BLaER1 treated with 17β-estradiol and CSF1 and Interleukin-3, amounts not matched to agents 10 nM and 100 nM (cell line): Measurements from ENCODE around the gene MAN1C1.

Experiments used
- H3K27ac ChIP-seq, 11 experiments: shearing (Covaris generic); formaldehyde crosslinking; 2 replicates each; pipeline ENCODE4 v1.8.1; 2022
- H3K27me3 ChIP-seq, 11 experiments: shearing (Covaris generic); formaldehyde crosslinking; 2 replicates each; pipeline ENCODE4 v1.8.1; 2022
- H3K36me3 ChIP-seq, 11 experiments: shearing (Covaris generic); formaldehyde crosslinking; 2 replicates each; pipeline ENCODE4 v1.8.1; 2022
- H3K4me1 ChIP-seq, 10 experiments: shearing (Covaris generic); formaldehyde crosslinking; 2 replicates each; pipeline ENCODE4 v1.8.1; 2022
- H3K4me2 ChIP-seq, 11 experiments: shearing (Covaris generic); formaldehyde crosslinking; 2 replicates each; pipeline ENCODE4 v1.8.1; 2022
- H3K4me3 ChIP-seq, 10 experiments: shearing (Covaris generic); formaldehyde crosslinking; 2 replicates each; pipeline ENCODE4 v1.8.1; 2022
- H3K9ac ChIP-seq, 11 experiments: shearing (Covaris generic); formaldehyde crosslinking; 2 replicates each; pipeline ENCODE4 v1.8.1; 2022
- H3K9me3 ChIP-seq, 11 experiments: shearing (Covaris generic); formaldehyde crosslinking; replicated peaks in 1 of 11; 2 replicates each; pipeline ENCODE4 v1.8.1; 2022
- H4K20me1 ChIP-seq, 11 experiments: shearing (Covaris generic); formaldehyde crosslinking; 2 replicates each; pipeline ENCODE4 v1.8.1; 2022
- Cebpa-rat ChIP-seq, 11 experiments: shearing (Covaris generic); IDR thresholded peaks; 2 replicates each; pipeline ENCODE4 v1.8.1; 2022

The MAN1C1 gene

DNA sequence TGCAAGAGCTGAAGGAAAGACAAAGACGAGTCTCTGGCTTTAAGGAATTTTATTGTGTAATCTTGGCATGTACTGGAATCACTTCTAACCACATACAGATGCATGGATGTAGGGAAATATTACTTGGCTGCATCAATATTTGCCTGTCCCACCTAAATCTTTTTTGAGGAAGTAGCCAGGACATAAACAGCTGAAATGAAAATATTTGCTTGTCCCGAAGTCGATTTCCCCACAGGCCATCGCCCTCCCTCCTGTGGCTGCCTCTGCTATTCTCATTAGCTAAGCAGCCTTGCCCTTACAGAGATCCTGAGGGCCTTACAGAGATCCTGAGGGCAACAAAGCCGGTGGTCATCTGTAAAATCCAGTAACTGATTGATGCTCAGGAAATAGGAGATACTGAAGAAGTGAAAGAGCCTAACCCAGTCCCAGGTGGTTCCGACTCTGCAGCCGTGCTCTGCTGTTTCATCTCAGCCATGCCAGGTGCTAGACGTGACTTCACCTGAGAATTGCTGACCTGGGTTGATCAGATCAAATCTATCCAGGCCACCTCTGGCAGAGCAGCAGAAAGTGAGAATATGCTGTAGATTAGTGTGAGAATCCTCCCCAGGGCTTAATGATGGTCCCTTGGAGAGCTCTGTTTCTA is 25.5 kb downstream of the MAN1C1 start:
- H3K9ac ChIP-seq: no peak overlapping the region

GRCh38 chr1:25642574-25643108 is 26.1 kb downstream of the MAN1C1 start:
- Histone ChIP-seq H3K4me1 (peaks cover 15 to 40% (median 27%) of the 10 kb centered on the region in 10 experiments), H3K9ac (no peak overlapping the region), H3K36me3 (peaks cover 0 to 4% (median 0%) of the 10 kb centered on the region in 11 experiments; a peak in 2 of 22 replicates), H3K27me3 (peaks cover 66 to 92% (median 81%) of the 10 kb centered on the region in 11 experiments), H3K4me3 (no peak overlapping the region), H4K20me1 (peaks cover 18 to 71% (median 31%) of the 10 kb centered on the region in 11 experiments; a peak in 18 of 22 replicates), H3K4me2 (peak overlapping the region; percentile 58 to 86 (median 70)), H3K9me3 (peaks cover 22 to 37% (median 30%) of the 10 kb centered on the region in 11 experiments), H3K27ac (no peak overlapping the region)
- no peak for TF ChIP-seq Cebpa-rat (IDR thresholded peaks at IDR 0.05)

More for the DNA sequence above, 25.5 kb downstream of the MAN1C1 start:
- Histone ChIP-seq H4K20me1 (peaks cover 18 to 65% (median 28%) of the 10 kb centered on the region in 11 experiments; a peak in 18 of 22 replicates), H3K9me3 (peaks cover 26 to 43% (median 36%) of the 10 kb centered on the region in 11 experiments), H3K27ac (no peak overlapping the region), H3K4me3 (no peak overlapping the region), H3K4me1 (peaks cover 15 to 40% (median 27%) of the 10 kb centered on the region in 10 experiments), H3K36me3 (peaks cover 0 to 4% (median 0%) of the 10 kb centered on the region in 11 experiments; a peak in 2 of 22 replicates), H3K27me3 (peaks cover 60 to 86% (median 75%) of the 10 kb centered on the region in 11 experiments), H3K4me2 (peak overlapping the region; percentile 58 to 86 (median 70))
- no peak for TF ChIP-seq Cebpa-rat (IDR thresholded peaks at IDR 0.05)

- H3K4me3 ChIP-seq: no peak overlapping the region
- peaks cover 15 to 40% (median 27%) of the 10 kb centered on the region in 10 experiments for H3K4me1 ChIP-seq
- H3K27ac ChIP-seq: no peak overlapping the region
- peak overlapping the region in 1 of 11 experiments; percentile 83; a peak in 2 of 22 replicates for H3K4me2 ChIP-seq
- TF ChIP-seq Cebpa-rat (IDR thresholded peaks at IDR 0.05): no peak
- peaks cover 18 to 84% (median 39%) of the 10 kb centered on the region in 11 experiments; a peak in 18 of 22 replicates for H4K20me1 ChIP-seq
- H3K36me3 ChIP-seq: no peaks in the 10 kb centered on the region
- H3K9ac ChIP-seq: no peak overlapping the region
- peaks cover 74 to 99% (median 89%) of the 10 kb centered on the region in 11 experiments for H3K27me3 ChIP-seq
- H3K9me3 ChIP-seq: peaks cover 12 to 24% (median 17%) of the 10 kb centered on the region in 11 experiments
Observed at GRCh38 chr1:25643929-25644328, 27.3 kb downstream of the MAN1C1 start.

- peaks cover 71 to 99% (median 90%) of the 10 kb centered on the region in 11 experiments for H3K27me3 ChIP-seq
- H3K9me3 ChIP-seq: peaks cover 2 to 14% (median 7%) of the 10 kb centered on the region in 11 experiments; a peak in 15 of 22 replicates
- no peak overlapping the region for H3K4me3 ChIP-seq
- no peak overlapping the region for H3K4me2 ChIP-seq
- TF ChIP-seq Cebpa-rat (IDR thresholded peaks at IDR 0.05): no peak
- H3K36me3 ChIP-seq: no peaks in the 10 kb centered on the region
- H3K9ac ChIP-seq: no peak overlapping the region
- H3K27ac ChIP-seq: no peak overlapping the region
- H3K4me1 ChIP-seq: peaks cover 15 to 40% (median 27%) of the 10 kb centered on the region in 10 experiments
- peaks cover 21 to 94% (median 39%) of the 10 kb centered on the region in 11 experiments; a peak in 18 of 22 replicates for H4K20me1 ChIP-seq
Observed at GRCh38 chr1:25644962-25645361, 28.4 kb downstream of the MAN1C1 start.

DNA sequence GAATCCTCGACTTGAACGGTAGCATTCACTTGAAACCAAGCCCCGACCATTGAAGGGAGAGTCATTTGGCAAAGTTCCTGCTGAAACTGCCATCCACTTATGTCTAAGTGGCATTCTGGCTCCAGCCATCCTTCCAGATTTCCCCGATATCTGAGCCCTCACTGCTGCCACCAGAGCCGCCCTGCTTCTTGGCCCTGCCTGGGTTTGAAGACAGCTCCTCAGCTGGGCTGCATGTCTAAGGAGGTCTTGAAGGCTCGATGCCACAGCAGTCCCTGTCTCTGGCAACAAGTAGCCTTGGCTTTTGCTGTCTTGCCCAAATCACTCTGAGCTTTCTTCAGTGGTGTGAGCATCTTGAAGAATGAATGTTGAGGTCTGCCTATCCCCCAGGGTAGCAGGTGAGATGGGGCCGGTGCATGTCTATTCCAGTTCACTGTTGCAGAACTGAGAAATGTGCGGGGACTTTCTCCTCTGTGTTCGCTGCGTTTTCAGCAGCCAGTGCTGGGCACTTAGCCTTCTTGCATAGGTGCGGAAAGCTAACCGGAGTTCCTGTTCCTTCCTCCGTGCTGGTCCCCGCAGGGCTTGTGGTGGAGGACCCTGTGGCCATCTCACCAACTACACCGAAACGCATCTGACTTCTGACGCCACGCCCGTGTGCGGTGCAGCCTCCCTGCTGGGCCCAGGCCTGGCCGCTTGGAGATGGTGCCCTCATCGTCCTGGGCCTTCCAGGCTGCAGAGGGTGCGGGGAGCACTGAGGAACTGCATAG is 29.2 kb downstream of the MAN1C1 start:
- H3K9ac ChIP-seq: no peak overlapping the region
- no peak overlapping the region for H3K27ac ChIP-seq
- H3K9me3 ChIP-seq: peaks cover 0 to 5% (median 2%) of the 10 kb centered on the region in 11 experiments; a peak in 5 of 22 replicates
- H3K36me3 ChIP-seq: no peaks in the 10 kb centered on the region
- no peak overlapping the region for H3K4me3 ChIP-seq
- H3K27me3 ChIP-seq: peaks cover 62 to 99% (median 88%) of the 10 kb centered on the region in 11 experiments
- no peak for TF ChIP-seq Cebpa-rat (IDR thresholded peaks at IDR 0.05)
- H3K4me2 ChIP-seq: peak overlapping the region in 8 of 11 experiments; percentile 0 to 55 (median 29); a peak in 11 of 22 replicates
- peaks cover 15 to 39% (median 27%) of the 10 kb centered on the region in 10 experiments for H3K4me1 ChIP-seq
- H4K20me1 ChIP-seq: peaks cover 23 to 93% (median 39%) of the 10 kb centered on the region in 11 experiments; a peak in 18 of 22 replicates

DNA sequence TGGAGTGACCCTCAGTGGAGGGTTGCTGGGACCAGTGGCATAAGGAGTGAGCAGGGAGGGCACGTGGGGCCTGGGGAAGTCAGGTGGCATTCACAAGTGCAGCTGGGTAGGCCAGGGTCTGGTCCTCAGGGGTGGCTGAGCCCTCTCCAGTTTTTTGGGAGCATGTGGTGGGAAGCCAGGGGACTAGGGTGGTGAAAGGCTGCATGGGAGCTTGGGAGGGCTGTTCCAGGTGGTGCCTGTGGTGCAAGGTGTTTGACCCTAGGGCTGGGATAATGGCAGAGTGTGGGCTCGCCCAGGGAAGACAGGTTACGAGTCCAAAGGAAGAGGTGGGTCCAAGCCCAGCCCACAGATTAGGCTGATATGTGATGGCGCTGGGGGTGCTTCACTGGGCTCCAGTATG is 30.5 kb downstream of the MAN1C1 start:
- Histone ChIP-seq H3K9ac (no peak overlapping the region), H3K4me3 (no peak overlapping the region), H3K27ac (no peak overlapping the region), H3K9me3 (no peaks in the 10 kb centered on the region), H3K4me1 (peaks cover 12 to 45% (median 29%) of the 10 kb centered on the region in 10 experiments), H4K20me1 (peaks cover 21 to 94% (median 43%) of the 10 kb centered on the region in 11 experiments; a peak in 18 of 22 replicates), H3K27me3 (peaks cover 49 to 99% (median 86%) of the 10 kb centered on the region in 11 experiments), H3K36me3 (no peaks in the 10 kb centered on the region), H3K4me2 (no peak overlapping the region)
- no peak for TF ChIP-seq Cebpa-rat (IDR thresholded peaks at IDR 0.05)

GRCh38 chr1:25647863-25648262 is 31.3 kb downstream of the MAN1C1 start:
- Histone ChIP-seq H3K36me3 (no peaks in the 10 kb centered on the region), H3K9me3 (no peaks in the 10 kb centered on the region), H3K27me3 (peaks cover 47 to 100% (median 82%) of the 10 kb centered on the region in 11 experiments), H3K4me2 (no peak overlapping the region), H3K9ac (no peak overlapping the region), H3K27ac (no peak overlapping the region), H4K20me1 (peaks cover 16 to 91% (median 38%) of the 10 kb centered on the region in 11 experiments; a peak in 17 of 22 replicates), H3K4me3 (no peak overlapping the region), H3K4me1 (peaks cover 4 to 45% (median 23%) of the 10 kb centered on the region in 10 experiments)
- no peak for TF ChIP-seq Cebpa-rat (IDR thresholded peaks at IDR 0.05)

DNA sequence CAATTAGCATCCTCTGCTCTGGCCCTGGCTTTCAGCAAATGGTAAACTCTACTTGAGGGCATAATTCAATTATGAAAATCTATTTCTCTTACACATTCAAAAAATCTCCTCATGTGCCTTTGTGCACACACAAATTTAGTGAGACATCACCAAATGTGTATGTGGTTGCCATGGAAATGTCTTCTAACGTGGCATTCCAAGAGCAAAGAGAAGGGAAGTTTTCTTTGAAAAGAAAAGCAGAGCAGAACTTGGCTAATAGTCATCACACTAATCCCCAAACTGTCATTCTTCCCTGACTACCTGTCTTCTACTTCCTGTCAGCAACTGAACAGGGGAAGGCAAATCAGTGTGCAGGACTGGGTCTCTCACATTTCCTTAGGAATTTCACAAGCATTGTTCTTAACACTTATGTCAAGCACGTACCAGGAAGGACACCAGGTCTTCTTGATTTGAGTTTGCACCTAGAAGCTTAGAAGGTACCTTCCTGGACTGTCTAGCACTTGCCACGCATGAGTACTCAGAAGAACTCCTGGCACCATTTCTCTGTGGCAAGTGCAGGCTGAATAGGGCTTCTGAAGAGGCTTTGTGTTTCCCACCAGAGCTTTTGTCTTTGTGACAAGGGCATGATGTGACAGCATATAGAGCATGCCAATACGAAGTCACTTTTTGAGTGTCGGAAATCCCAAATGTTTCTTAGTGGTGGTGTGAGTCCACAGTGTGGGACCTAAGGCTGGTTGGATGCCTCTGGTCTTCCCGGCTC is 32.3 kb downstream of the MAN1C1 start:
- Histone ChIP-seq H3K9me3 (no peaks in the 10 kb centered on the region), H3K27ac (no peak overlapping the region), H3K36me3 (no peaks in the 10 kb centered on the region), H3K4me2 (peak overlapping the region in 1 of 11 experiments; percentile 1; a peak in 1 of 22 replicates), H3K9ac (no peak overlapping the region), H3K4me3 (no peak overlapping the region), H4K20me1 (peaks cover 12 to 92% (median 33%) of the 10 kb centered on the region in 11 experiments; a peak in 16 of 22 replicates), H3K4me1 (peaks cover 0 to 46% (median 27%) of the 10 kb centered on the region in 10 experiments; a peak in 17 of 20 replicates), H3K27me3 (peaks cover 44 to 100% (median 79%) of the 10 kb centered on the region in 11 experiments)
- no peak for TF ChIP-seq Cebpa-rat (IDR thresholded peaks at IDR 0.05)
